Neural cell (in vitro differentiated cells): ENCODE data around the gene SLC6A19. TPM values are rescaled to one million over a fixed set of nuclear protein-coding genes. Genes with fewer than 3 reads are reported as not detected.

Source experiments
- H2AFZ ChIP-seq: fragments of 200-600, 300-800 bp; sonication (generic), shearing (Covaris generic); 2 replicates; pipeline ENCODE4 v1.6.0; 2014; ENCODE audit warnings: low read depth, mild to moderate bottlenecking, antibody characterized with exemption, low read length, moderate library complexity
- H3F3A ChIP-seq: fragments of 200-600 bp; shearing (Covaris generic); 2 replicates; pipeline ENCODE4 v1.6.1; 2016; ENCODE audit warnings: mild to moderate bottlenecking, moderate library complexity, mixed read lengths, antibody characterized with exemption, low read length; ENCODE audit not compliant: insufficient read depth, poor library complexity, severe bottlenecking
- H3K27ac ChIP-seq: fragments of 200-600, 300-800 bp; sonication (generic), shearing (Covaris generic); 2 replicates; pipeline ENCODE4 v1.5.1; 2014; ENCODE audit warnings: mild to moderate bottlenecking, low read length, moderate library complexity
- H3K27me3 ChIP-seq: fragments of 300-800, 200-600 bp; sonication (generic), shearing (Covaris generic); 2 replicates; pipeline ENCODE4 v1.6.0; 2014; ENCODE audit warnings: mild to moderate bottlenecking, low read depth, low read length, moderate library complexity; ENCODE audit not compliant: insufficient read depth
- H3K36me3 ChIP-seq: fragments of 300-800, 200-600 bp; sonication (generic), shearing (Covaris generic); 2 replicates; pipeline ENCODE4 v1.5.1; 2014; ENCODE audit warnings: mild to moderate bottlenecking, antibody characterized with exemption, low read length, moderate library complexity; ENCODE audit not compliant: insufficient read depth
- H3K4me2 ChIP-seq: fragments of 300-800, 200-600 bp; sonication (generic), shearing (Covaris generic); 2 replicates; pipeline ENCODE4 v1.6.0; 2014; ENCODE audit warnings: mild to moderate bottlenecking, low read length
- H3K4me3 ChIP-seq: fragments of 300-800, 200-600 bp; sonication (generic), shearing (Covaris generic); 2 replicates; pipeline ENCODE4 v1.5.1; 2014; ENCODE audit warnings: mild to moderate bottlenecking, low read length, moderate library complexity
- H3K79me2 ChIP-seq: fragments of 200-600 bp; shearing (Covaris generic); replicated peaks from 2 replicates; pipeline ENCODE4 v1.6.0; 2014; ENCODE audit warnings: mild to moderate bottlenecking, low read length, moderate library complexity; ENCODE audit not compliant: insufficient read depth
- H3K9ac ChIP-seq: fragments of 300-800, 200-600 bp; sonication (generic), shearing (Covaris generic); 2 replicates; pipeline ENCODE4 v1.6.1; 2016; ENCODE audit warnings: mild to moderate bottlenecking, low read length, mixed read lengths
- H3K9me2 ChIP-seq: fragments of 200-600 bp; shearing (Covaris generic); 2 replicates; pipeline ENCODE4 v1.6.1; 2016; ENCODE audit warnings: mild to moderate bottlenecking, low read length, mixed read lengths; ENCODE audit not compliant: insufficient read depth
- H3K9me3 ChIP-seq: fragments of 200-600, 300-800 bp; sonication (generic), shearing (Covaris generic); 2 replicates; pipeline ENCODE4 v1.6.1; 2016; ENCODE audit warnings: mild to moderate bottlenecking, mixed run types, low read length, moderate library complexity, mixed read lengths
- H4K20me1 ChIP-seq: fragments of 200-600 bp; shearing (Covaris generic); 2 replicates; pipeline ENCODE4 v1.6.1; 2016; ENCODE audit warnings: mild to moderate bottlenecking, mixed run types; ENCODE audit not compliant: insufficient read depth
- EP300 ChIP-seq: fragments of 450-650 bp; conservative IDR thresholded peaks from 2 replicates; pipeline ENCODE4 v1.6.1; 2014; ENCODE audit warnings: antibody characterized with exemption, mild to moderate bottlenecking, moderate library complexity; ENCODE audit not compliant: poor library complexity, severe bottlenecking
- EZH2 ChIP-seq: fragments of 200-600, 300-800 bp; shearing (Covaris generic), sonication (generic); IDR thresholded peaks from 2 replicates; pipeline ENCODE4 v1.6.1; 2014; ENCODE audit warnings: antibody characterized with exemption, low read length, borderline replicate concordance, mild to moderate bottlenecking; ENCODE audit not compliant: insufficient read depth, poor library complexity, severe bottlenecking
- MXI1 ChIP-seq: fragments of 450-650 bp; conservative IDR thresholded peaks from 2 replicates; pipeline ENCODE4 v1.6.1; 2014; ENCODE audit warnings: antibody characterized with exemption, mild to moderate bottlenecking; ENCODE audit not compliant: poor library complexity, severe bottlenecking
- RAD21 ChIP-seq: fragments of 450-650 bp; conservative IDR thresholded peaks from 2 replicates; pipeline ENCODE4 v1.6.1; 2014; ENCODE audit warnings: antibody characterized with exemption, mild to moderate bottlenecking, moderate library complexity
- TAF1 ChIP-seq: IDR thresholded peaks from 2 replicates; pipeline ENCODE4 v1.6.1; 2012; ENCODE audit warnings: low read depth
- polyA plus RNA-seq: library from polyadenylated mRNA; depleted of rRNA; stranded (reverse); fragments of >200 nt; gene quantifications from 2 replicates; pipeline ENCODE4 v1.2.3, GENCODE V29; 2014
- TF ChIP-seq, protein P1 (sequence below): IDR thresholded peaks from 2 replicates; pipeline ENCODE4 v1.6.1; 2012; ENCODE audit warnings: borderline replicate concordance

SLC6A19 gene
- polyA plus RNA-seq, 1 donor from 2014 or later = not detected

DNA sequence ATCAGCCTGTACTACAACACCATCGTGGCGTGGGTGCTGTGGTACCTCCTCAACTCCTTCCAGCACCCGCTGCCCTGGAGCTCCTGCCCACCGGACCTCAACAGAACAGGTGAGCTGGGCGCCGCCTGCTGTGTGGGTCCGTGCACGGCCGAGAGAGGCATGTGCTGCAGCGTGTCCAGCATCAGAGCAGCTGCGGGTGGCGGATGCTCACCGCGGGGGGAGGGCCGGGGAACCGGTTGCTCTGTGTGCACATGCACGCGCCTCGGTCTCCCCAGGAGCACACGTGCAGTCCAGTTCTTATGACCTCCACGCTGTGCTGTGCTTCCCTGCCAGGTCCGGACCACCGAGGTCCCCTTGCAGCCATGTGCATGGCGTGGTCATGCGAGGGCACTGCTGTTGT lies 31.4 kb downstream of the SLC6A19 start:
- TF ChIP-seq, protein P1, sequence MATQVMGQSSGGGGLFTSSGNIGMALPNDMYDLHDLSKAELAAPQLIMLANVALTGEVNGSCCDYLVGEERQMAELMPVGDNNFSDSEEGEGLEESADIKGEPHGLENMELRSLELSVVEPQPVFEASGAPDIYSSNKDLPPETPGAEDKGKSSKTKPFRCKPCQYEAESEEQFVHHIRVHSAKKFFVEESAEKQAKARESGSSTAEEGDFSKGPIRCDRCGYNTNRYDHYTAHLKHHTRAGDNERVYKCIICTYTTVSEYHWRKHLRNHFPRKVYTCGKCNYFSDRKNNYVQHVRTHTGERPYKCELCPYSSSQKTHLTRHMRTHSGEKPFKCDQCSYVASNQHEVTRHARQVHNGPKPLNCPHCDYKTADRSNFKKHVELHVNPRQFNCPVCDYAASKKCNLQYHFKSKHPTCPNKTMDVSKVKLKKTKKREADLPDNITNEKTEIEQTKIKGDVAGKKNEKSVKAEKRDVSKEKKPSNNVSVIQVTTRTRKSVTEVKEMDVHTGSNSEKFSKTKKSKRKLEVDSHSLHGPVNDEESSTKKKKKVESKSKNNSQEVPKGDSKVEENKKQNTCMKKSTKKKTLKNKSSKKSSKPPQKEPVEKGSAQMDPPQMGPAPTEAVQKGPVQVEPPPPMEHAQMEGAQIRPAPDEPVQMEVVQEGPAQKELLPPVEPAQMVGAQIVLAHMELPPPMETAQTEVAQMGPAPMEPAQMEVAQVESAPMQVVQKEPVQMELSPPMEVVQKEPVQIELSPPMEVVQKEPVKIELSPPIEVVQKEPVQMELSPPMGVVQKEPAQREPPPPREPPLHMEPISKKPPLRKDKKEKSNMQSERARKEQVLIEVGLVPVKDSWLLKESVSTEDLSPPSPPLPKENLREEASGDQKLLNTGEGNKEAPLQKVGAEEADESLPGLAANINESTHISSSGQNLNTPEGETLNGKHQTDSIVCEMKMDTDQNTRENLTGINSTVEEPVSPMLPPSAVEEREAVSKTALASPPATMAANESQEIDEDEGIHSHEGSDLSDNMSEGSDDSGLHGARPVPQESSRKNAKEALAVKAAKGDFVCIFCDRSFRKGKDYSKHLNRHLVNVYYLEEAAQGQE = no peak
- H3K9ac ChIP-seq = no peak overlapping the region
- H3K79me2 ChIP-seq = no peaks in the 10 kb centered on the region
- H2AFZ ChIP-seq = no peak overlapping the region
- H4K20me1 ChIP-seq = no peaks in the 10 kb centered on the region
- H3K4me3 ChIP-seq = no peak overlapping the region
- H3K27ac ChIP-seq = no peak overlapping the region
- H3K36me3 ChIP-seq = no peaks in the 10 kb centered on the region
- no peaks in the 10 kb centered on the region for H3K27me3 ChIP-seq
- H3K9me3 ChIP-seq = peaks cover 14% of the 10 kb centered on the region
- no peaks in the 10 kb centered on the region for H3F3A ChIP-seq
- no peak overlapping the region for H3K4me2 ChIP-seq
- H3K9me2 ChIP-seq = no peaks in the 10 kb centered on the region

DNA sequence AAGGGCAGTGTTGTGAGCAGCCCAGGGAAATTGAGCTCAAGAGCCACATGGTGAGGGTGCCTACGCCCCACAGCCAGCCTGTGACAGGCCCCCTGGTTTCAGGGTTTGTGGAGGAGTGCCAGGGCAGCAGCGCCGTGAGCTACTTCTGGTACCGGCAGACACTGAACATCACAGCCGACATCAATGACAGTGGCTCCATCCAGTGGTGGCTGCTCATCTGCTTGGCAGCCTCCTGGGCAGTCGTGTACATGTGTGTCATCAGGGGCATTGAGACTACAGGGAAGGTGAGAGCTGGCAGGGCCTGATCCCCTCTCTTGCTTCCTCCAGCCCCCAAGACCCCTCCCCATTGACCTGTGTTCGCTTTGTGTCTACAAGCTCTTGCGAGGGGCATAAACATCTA lies 34.0 kb downstream of the SLC6A19 start:
- no peak overlapping the region for H3K4me3 ChIP-seq
- no peaks in the 10 kb centered on the region for H3K79me2 ChIP-seq
- no peak overlapping the region for H3K27ac ChIP-seq
- peaks cover 14% of the 10 kb centered on the region for H3K9me3 ChIP-seq
- no peak for TF ChIP-seq RAD21
- no peak for TF ChIP-seq EP300
- no peak for TF ChIP-seq TAF1
- no peak for TF ChIP-seq MXI1
- no peaks in the 10 kb centered on the region for H3K36me3 ChIP-seq
- no peak overlapping the region for H3K9ac ChIP-seq
- no peaks in the 10 kb centered on the region for H3K9me2 ChIP-seq
- H3K27me3 ChIP-seq = no peaks in the 10 kb centered on the region
- no peaks in the 10 kb centered on the region for H4K20me1 ChIP-seq
- no peak overlapping the region for H3K4me2 ChIP-seq
- no peaks in the 10 kb centered on the region for H3F3A ChIP-seq
- no peak overlapping the region for H2AFZ ChIP-seq

DNA sequence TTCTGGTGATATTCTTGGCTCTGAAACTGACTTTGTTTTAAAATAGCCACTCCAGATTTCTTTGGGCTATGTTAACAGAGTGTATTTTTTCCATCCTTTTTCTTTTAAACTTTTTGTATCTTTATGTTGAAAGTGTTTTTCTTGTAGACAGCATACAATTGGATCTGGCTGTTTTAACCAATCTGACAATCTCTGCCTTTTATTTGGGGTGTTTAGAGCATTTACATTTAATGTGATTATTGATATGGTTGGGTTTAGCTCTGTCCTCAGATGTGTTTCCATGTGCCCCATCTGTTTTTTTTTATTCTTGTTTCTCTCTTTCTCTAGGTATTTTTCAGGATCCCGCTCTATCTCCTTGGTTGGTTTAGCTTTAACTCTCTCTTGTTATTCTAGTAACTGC lies 34.4 kb downstream of the SLC6A19 start:
- no peak for TF ChIP-seq TAF1
- no peak for TF ChIP-seq EZH2
- TF ChIP-seq, protein P1 = no peak
- H3K9ac ChIP-seq = no peak overlapping the region
- peaks cover 14% of the 10 kb centered on the region for H3K9me3 ChIP-seq
- no peaks in the 10 kb centered on the region for H3K27me3 ChIP-seq
- no peaks in the 10 kb centered on the region for H3K79me2 ChIP-seq
- no peaks in the 10 kb centered on the region for H3K9me2 ChIP-seq
- no peaks in the 10 kb centered on the region for H4K20me1 ChIP-seq
- no peaks in the 10 kb centered on the region for H3F3A ChIP-seq
- H2AFZ ChIP-seq = no peak overlapping the region
- H3K36me3 ChIP-seq = no peaks in the 10 kb centered on the region
- H3K27ac ChIP-seq = no peak overlapping the region
- H3K4me2 ChIP-seq = no peak overlapping the region
- no peak overlapping the region for H3K4me3 ChIP-seq
